Measurements from ENCODE around the gene KAZN.

The KAZN gene

DNA sequence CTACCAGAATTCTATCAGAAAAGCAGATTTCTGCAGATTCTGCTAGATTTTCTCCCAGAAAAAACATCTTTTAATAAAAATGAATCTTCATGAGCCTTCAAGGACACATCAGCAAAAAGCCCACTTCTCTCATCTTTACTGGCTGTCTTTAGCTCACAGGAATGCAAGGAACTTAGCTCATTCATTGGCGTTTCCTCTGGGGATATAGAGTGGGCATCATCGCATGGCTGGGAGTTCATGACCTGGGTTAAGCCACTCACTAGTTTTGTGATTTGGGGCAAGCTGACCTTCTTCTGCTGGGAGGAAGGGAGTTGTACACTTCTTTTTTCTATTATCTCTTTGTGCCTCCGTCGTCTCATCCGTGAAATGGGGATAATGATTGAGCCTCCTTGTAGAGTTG, 149.7 kb downstream of the KAZN start:
- DNase-seq = no peak

DNA sequence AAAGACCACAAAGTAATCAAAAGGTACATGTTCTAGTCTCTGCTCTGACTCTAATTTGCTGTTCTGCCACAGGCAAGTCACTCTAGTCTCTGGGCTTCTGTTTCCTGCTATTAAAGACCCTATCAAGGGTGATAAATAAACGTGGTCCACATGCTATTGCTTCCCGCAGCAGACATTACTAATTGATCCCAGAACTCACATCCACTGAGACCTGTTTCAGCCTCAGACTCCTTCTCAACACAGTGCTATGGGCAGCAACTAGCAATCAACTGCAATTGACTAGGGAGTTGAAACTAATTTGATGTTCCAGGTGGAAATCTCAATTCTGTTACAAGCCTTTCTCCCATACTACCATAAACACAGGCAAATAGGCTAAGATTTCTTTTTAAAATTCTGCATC, 150.5 kb downstream of the KAZN start:
- no peak for DNase-seq

DNA sequence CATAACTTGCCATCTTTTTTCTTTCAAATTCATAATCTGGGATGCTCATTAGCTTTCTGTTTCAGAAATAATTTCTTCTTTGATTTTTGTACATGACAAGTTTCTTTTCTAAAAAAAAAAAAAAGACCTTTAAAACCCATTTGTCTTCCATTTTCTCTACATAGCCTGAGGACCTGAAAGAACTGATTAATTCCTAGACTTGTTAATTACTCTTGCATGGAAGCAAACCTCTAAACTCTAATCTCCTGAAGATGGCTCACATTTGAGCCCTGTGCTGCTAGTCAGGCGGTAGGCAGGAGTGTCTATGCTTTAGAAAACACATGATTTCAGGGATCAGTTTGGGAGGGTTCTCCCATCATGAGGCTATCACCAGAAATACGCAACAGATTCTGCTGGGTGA, 152.0 kb downstream of the KAZN start:
- no peak for DNase-seq

DNA sequence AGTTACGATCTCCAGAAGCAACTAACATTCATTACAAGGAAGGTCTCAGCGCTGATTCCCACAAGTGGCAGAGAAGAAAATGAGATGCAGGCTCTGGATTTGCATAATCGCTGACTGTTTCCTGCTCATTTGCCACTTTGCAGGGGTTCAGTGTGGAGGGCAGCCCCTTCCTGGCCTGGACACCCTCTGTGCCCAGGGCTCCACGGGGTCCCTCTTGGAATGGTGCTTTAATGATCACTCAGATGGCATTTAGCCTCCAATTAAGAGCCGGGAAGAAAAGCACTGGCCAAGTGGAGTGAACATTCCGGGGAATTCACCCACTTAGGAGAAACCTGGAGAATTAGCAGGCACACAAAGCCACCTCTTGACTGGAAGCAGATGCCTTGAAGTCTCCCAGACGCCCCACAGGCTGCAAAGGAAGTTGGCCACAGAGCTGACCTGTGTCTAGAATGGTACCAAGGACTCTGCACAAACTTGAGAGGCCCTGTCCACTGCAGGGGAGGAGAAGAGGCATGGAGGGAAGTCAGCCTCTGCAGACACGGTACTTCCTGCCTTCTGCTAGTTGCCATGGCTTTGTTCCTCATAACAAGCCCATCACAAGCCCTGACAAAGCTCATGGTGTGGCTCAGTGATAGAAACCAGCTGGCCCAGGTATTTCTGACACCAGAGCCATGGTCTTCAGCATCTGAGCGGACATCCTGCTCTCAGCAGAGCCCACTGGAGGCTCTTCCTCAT, 157.2 kb downstream of the KAZN start:
- no peak for DNase-seq

DNA sequence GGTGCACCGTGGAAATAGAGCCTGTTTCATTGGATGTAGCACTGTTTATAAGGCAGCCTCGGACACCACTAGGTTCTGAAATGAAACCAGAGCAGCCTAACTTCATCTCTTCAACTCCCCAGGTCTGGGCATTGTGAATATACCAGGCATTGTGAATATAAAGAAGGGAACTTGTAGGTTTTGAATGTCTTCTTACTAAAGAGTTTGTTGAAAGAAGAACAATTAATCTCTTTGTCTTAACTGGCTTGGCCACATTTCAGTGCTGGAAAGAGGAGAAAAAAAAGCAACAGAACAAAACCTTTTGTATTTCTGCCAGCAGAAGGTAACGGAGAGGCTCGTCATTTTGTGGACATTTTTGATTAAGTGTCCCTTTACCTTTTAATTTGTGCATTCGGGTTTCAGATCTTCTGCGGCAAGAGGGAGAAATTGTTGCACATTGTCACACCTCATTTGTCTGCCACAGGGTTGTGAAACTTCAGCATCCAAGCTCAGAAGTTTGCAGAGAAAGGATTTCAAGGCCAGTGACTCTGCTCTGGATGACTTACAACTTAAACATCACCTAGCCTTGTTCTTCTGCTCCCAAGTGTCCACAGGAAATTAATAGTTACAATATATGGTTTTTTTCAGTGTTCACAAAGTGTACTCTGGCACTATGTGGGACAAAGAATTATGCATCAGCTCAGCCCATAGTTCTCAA, 158.3 kb downstream of the KAZN start:
- DNase-seq = no peak

DNA sequence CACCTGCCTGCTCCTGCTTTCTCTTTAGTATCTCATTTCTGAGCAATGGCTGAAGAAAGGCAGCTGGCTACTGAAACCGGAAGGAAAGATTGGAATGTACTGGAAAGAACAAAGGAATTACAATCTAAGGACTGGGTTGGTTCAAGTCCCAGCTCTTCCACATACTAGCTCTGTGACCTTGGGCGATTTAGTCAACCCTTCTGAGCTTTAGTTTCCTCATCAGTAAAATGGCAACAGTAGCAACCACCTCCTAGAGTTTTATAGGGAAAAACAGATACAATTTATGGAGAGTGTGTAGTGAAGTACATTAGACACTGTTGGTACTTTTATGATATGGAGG, 158.8 kb downstream of the KAZN start:
- no peak for DNase-seq

DNA sequence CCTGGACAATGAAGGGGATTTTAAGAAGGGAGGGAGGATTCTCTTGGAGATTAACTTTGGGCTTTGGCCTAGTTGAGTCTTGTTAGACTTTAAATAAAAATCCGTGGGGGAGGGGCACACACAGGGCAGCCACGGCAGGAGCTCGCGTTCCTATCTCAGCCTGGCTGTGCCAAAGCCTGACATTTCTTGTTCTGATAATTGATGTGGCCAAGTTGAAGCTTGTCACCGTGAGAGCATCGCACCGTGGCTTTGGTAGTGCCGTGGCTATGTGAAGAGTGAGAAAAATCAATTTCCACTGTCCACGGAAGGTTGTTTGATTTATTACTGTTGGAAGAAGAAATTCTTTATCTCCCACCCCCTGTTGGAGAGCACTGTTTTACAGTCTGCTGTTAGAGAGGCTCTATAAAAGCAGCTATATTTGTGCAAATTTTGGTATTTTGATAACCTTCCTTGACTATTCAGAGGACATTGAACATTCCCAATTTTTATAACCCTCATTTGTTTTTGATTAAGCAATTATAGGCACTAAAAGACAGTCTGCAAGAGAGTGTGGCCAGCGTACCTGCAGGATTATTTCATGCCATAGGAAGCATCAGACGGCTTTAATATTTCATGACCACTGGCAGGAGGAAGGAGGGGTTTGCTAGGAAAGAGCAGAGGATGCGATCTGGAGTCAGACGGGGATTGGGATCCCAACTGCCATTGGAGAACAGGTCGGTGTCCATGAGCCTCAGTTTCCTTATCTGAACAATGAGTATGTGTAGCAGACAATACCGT, 160.7 kb downstream of the KAZN start:
- no peak for DNase-seq

DNA sequence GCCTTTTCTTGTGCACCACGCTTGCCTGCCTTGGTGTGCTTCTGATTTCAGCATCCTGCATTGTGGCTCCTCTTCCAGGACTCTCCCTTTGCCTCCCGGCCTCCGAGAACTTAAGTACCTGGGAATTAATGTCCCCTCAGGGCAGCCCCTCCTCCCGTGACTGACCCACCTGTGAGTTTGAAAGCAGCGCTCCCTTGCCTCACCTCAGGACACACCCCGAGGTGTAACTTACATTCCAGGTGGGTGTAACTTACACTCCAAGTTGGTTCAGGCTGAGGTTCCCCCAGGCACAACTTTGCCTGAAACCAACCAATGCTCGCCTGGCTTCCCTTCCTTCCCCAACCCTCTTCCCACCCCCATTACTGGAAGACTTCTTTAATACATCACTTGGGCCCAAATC, 161.4 kb downstream of the KAZN start:
- DNase-seq = no peak

DNA sequence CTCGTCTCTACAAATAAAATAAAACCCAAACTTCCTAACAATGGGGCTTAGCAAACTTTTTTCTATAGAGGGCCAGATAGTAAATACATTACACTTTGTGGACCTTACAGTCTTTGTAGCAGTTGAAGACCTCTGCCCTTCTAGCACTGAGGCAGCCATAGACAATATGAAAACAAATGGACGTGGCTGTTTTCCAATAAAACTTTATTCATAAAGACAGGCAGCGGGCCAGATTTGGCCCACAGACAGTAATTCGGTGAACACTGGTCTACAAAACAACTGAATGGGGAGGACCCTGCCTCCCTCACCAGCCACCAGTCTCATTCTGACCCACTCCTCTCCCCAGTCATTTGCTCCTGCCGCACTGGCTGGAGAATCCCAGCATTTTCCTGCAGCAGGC, 162.3 kb downstream of the KAZN start:
- no peak for DNase-seq

DNA sequence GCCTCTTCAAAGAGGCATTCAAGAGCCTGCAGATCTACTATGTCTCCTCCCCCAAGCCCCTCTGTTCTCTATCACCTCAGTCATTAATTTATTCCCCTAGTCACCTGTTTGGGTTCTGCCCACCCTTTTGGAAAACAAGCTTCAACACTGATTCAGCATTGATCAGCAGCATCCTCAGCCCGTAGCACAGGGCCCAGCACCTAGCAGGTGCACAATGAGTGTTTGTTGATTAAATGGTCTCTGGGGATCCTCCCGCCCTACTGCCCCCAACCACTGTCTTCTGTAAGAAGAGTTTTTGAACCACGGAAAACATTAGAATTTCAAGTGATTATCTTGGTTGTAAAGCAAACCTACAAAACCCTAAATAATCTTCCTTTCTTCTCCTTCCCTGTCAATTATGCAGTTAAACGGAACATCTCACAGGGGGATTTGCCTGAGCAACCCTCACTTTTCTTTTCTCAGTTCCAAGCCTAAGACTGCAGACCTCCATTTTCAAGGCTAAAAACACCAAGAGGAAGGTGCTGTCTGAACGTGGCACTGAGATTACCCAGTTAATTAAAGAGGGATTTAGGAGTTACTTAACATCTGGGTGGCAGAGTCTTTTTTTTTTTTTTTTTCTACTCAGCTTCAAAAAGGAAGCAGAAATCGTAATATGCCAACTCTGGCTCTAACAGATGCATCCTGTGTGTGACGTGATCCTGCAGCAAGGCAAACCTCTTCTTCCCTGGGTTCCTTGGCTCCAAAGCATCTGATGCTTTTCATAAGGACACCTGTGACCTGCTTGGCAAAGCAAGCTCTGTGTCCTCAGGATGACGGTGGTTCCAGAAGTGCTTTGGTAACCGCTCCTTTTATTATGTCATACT, 163.0 kb downstream of the KAZN start:
- no peak for DNase-seq

DNA sequence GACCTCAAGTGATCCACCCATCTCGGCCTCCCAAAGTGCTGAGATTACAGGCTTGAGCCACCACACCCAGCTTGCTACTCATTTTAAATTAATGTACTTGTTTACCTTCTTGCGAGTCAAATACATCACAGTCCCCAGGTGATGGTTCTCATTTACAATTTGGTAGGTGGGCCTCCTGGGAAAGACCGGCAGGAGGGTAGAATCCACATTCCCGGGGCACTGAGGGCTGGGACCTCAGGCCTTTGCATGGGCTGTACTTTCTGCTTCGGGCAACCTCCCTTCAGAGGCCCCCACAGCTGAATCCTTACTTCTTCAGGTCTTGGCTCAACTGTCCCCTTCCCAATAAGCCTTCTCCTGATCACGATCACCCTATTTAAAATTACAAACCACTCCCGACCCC, 165.5 kb downstream of the KAZN start:
- DNase-seq = no peak

DNA sequence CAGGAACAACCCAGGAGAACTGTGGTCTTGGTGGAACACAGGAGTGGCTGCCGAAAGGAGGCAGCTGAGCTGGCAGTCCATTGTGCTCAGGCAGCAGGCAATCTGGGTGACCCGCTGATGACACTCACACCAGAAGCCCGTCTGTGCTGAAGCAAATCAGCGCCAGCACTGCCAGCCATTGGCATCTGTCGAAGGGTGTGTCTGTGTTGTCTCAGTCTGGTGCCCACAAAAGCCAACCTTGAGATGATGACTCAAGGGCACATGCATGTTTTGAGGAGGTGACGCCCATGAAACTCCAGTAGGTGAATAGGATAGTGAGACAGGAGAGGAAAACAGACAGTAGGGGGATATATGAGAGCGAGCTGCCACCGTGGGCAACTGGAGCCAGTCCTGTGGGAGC, 167.3 kb downstream of the KAZN start:
- DNase-seq = no peak

DNA sequence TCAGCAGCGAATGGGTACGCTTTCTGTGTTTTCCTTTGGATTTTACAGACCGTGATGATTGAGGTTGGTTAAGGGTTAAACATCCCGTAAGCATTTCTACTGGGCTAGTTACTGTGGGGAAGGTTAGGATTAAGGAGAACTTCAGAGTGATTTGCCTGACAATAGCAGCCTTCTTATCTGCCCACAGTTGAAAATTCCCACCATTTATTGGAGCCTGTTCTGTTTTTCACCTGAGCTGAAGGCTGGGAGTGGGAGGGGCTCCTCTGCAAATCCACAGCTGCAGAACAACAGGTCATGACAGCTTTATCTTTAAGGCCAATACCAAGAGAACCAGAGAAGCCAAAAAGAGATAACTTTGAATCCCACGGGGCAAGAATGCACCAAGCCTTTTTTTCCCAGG, 168.6 kb downstream of the KAZN start:
- no peak for DNase-seq

DNA sequence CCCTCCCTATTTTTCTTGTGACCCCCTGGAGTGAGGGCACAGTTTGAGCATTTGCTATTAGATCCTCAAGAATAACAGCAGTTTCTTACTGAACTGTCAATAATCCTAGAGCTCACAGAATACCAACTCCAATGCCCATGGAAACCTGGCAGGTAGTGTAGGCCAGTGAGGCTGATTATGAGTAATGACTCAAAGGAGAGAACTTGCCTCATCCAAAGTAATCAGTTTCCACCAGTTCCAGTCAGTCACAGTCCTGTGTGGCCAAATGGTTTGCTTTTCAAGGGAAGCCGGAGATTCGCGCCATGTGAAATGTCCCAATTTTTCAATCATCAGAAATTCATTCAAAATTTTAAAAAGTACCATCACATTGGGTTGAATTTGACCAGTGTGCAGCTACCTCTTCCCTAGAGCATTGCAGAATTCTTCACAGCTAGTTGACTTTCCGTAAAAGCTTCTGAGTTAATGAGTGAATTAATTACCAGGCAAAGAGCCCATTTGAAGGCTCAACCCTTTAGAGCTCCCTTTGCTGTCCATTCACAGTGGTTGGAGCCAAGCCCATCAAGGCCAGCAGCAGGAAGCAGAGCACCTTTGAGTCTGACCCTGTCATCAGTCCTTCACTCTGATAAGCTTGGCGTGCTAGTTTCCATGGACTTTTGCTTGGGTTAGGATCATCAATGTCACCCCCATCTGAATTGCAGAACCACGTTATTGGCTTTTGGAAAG, 170.3 kb downstream of the KAZN start:
- DNase-seq = no peak

DNA sequence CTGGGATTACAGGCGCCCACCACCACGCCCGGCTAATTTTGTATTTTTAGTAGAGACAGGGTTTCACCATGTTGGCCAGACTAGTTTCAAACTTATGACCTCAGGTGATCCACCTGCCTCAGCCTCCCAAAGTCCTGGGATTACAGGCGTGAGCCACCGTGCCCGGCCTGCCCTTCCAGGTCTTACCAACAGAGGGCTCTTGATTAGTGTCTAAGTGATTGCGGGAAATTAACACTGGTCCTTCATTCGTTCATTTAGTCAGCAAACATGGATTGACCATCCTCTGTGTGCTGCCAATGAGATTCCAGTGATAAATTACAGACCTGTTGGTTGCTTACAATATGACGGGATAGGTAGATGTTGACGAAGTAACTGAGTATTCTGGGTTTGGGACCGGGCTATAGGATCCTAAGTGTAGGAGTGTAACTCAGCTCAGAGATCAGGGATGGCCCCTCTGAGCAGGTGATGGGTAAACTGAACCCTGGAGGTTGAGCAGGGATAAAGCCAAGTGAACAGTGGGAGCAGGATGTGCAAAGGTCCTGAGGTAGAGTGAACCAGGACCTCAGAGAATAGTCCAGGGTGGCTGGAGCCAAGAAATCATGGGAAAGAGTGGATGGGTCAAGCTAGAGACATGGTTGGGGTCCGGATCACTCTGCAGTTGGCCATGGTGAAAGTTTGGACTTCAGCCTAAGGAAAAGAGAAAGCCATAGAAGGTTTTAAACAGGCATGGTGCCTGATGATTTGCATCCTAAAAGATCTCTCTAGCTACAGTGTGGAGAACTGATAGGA, 171.2 kb downstream of the KAZN start:
- DNase-seq = no peak

DNA sequence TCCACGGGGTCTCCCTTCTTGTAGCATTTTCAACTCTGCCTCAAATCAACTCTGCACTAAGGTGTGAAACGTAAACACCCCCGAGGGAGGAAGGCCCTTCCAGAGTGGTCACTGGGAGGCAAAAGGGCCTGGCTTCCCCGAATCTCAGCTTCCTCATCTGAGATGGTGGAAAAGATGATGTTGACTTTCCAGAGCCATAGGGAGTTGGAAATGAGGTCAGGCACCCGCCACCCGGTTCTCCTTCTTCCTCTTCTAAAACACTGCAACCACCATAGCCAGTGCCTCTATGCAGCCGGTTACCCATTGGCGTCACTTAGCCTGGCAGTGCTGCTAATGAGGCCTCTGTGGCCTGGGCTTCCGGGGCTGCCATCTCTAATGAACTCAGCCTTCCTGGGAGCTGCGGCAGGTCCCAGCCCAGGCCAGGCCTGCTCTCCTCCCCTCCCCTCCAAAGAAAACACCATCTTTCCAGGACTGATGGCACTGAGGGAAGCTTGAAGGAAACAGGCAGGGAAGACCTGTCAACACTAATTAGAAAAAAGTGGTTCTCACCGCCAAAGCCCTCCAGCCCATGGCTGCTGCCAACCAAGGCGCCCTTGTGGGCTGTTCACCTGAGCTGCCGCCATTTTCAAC, 175.0 kb downstream of the KAZN start:
- no peak for DNase-seq

DNA sequence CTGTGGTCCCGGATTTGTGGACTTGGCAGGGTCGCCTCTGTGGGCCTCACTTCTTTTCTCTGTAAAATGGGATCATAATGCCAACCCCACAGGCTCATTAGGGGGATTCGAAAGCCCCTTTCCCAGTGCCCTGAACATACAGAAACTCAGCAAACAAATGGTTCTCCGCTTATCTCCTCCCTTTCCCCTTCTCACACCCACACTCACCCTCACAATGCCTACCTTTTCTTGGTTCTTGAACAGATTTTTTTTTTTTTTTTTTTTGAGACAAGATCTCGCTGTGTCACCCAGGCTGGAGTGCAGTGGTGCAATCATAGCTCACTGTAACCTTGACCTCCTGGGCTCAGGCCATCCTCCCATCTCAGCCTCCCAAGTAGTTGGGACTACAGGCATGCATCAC, 175.7 kb downstream of the KAZN start:
- no peak for DNase-seq

DNA sequence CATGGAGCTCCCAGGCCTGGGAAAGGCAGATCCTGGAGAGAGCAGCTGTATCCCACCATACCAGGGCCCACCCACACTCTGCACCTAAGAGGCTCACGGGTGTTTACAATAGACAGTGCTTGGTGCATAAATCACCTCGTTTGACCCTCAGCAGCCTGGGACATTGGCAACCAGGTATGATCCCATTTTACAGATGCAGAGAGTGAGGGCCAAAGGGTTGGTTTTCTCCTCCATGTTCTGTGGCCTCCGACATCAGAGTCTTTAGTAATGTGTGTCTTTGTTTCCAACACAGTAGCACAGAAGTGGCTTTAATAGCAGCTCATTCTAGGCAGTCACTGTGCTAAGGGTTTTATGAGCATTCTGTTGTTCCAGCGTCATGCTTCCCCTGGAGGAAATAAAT, 176.5 kb downstream of the KAZN start:
- no peak for DNase-seq

DNA sequence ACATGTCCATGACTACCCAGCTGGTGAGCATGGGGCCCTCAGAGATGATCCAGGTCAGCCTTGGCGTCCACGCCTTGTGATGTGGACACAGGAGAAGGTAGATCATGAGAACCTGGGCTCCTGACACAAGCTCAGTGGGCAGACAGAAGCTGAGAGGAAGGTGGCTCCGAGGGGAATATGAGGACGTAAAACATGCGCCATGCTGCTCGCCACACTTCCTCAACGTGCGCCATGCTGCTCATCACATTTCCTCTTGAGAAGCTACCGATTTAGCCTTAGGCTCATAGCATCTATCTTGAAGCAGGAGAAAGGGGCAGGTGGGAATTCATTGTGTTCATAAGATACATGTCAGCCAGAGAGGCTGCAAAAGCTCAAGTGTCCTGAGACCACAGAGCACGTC, 176.9 kb downstream of the KAZN start:
- no peak for DNase-seq

DNA sequence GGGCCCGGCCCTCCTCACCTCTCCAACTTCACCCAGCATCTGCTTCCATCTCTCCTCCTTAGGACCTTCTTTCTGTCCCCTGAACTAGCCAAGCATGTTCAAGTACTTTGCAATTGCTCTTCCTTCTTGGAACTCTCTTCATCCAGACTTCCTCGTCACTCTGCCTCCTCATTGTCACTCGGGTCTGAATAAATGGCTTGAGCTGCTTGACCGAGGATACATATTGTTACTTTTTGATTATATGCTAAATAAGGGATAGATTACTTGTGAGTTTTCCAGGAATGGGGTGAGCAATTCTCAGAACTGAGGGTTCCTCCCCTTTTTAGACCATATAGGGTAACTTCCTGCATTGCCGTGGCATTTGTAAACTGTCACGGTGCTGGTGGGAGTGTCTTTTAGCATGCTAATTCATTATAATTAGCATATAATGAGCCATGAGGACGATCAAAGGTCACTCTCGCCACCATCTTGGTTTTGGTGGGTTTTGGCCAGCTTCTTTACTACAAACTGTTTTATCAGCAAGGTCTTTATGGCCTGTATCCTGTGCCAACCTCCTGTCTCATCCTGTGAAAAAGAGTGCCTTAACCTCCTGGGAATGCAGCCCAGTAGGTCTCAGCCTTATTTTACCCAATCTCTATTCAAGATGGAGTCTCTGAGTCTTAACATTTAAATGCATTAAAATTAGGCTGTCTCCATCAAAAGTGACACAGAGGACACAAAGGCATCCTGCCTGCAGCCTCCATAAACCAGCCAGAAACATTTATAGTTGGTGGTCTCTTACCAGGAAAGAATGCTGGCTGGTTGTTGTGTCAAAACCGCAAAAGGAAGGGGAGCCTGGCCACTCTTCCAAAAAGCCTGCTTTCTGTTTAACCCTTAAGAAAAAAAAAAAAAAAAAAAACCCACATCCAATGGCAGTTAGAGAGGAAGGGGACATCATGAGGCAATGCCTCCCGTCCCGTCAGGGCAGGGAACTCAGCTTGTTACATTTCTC, 179.3 kb downstream of the KAZN start:
- no peak for DNase-seq

Data from NK-92 treated with Interleukin-12 subunit alpha and Interleukin-12 subunit beta, amount 100 ng/mL, for 24 hours (cell line).